ENCODE results near the gene FRMD8. TPM values are rescaled to one million over a fixed set of nuclear protein-coding genes. Genes with fewer than 3 reads are reported as not detected.

Gene FRMD8
- total RNA-seq, 3 donors from 2014 or later (not counting 1 experiment from before 2014, with no cell fraction given): 45.6 to 58.4 (median 57.7) TPM

- Mint-ChIP-seq H3K9me3 (no peaks in the 10 kb centered on the region), H3K36me3 (no peaks in the 10 kb centered on the region), H3K27me3 (ENCODE audit: low read depth in 2 of 2) (peaks cover 0 to 5% of the 10 kb centered on the region in 2 donors), H3K27ac (peak overlapping the region; percentile 98 to 100), H3K4me1 (peaks cover 75 to 84% of the 10 kb centered on the region in 2 donors), H3K4me3 (peak overlapping the region; percentile 88)
- no peaks in the 10 kb centered on the region for H3K27me3 ChIP-seq (ENCODE audit: control insufficient read depth, insufficient read depth, low read length)
- H3K27ac ChIP-seq (ENCODE audit: low read length): peak overlapping the region; percentile 100
- no peak for DNase-seq
- intact Hi-C loops (cut with micrococcal nuclease): loop anchor here (5.0 kb wide), 2 partner anchors 52 to 153 kb away; partner anchors contain the start of genes FAM89B and ZNRD2
- H3K36me3 ChIP-seq (ENCODE audit: control insufficient read depth, insufficient read depth, low read length): no peaks in the 10 kb centered on the region
- peaks cover 69% of the 10 kb centered on the region for H3K4me1 ChIP-seq (ENCODE audit: control insufficient read depth, insufficient read depth, low read length)
- no peaks in the 10 kb centered on the region for H3K9me3 ChIP-seq (ENCODE audit: control insufficient read depth, insufficient read depth, low read length)
- peak overlapping the region; percentile 39 for H3K4me3 ChIP-seq (ENCODE audit: low read length)
- 23% methylated on average over 7 of the region's 7 CpGs for WGBS (ENCODE audit: insufficient coverage)
- no peak for ATAC-seq
- no peak for TF ChIP-seq CTCF (IDR thresholded peaks at IDR 0.05)
These were observed 33.0 kb downstream of the FRMD8 start for GRCh38 chr11:65419460-65419771.

GRCh38 chr11:65419772-65420481 is 33.5 kb downstream of the FRMD8 start:
- peak overlapping the region; percentile 13 for H3K4me3 ChIP-seq (ENCODE audit: low read length)
- DNase-seq (peak in 1 of 2 donors; percentile 70), ATAC-seq (no peak)
- Mint-ChIP-seq H3K36me3 (no peaks in the 10 kb centered on the region), H3K4me3 (peak overlapping the region; percentile 88), H3K4me1 (peaks cover 80 to 90% of the 10 kb centered on the region in 2 donors), H3K27me3 (ENCODE audit: low read depth in 2 of 2) (peaks cover 0 to 5% of the 10 kb centered on the region in 2 donors), H3K9me3 (no peaks in the 10 kb centered on the region), H3K27ac (peak overlapping the region; percentile 98 to 100)
- 3% methylated on average over 6 of the region's 6 CpGs for WGBS (ENCODE audit: insufficient coverage)
- H3K4me1 ChIP-seq (ENCODE audit: control insufficient read depth, insufficient read depth, low read length): peaks cover 69% of the 10 kb centered on the region
- no peaks in the 10 kb centered on the region for H3K9me3 ChIP-seq (ENCODE audit: control insufficient read depth, insufficient read depth, low read length)
- H3K27me3 ChIP-seq (ENCODE audit: control insufficient read depth, insufficient read depth, low read length): no peaks in the 10 kb centered on the region
- no peaks in the 10 kb centered on the region for H3K36me3 ChIP-seq (ENCODE audit: control insufficient read depth, insufficient read depth, low read length)
- TF ChIP-seq CTCF (IDR thresholded peaks at IDR 0.05): no peak
- intact Hi-C loops (cut with micrococcal nuclease): loop anchor here (5.0 kb wide), 2 partner anchors 53 to 152 kb away; partner anchors contain the start of genes FAM89B and ZNRD2
- H3K27ac ChIP-seq (ENCODE audit: low read length): peak overlapping the region; percentile 100

GRCh38 chr11:65420506-65420905 is 34.1 kb downstream of the FRMD8 start:
- no peak for TF ChIP-seq CTCF (IDR thresholded peaks at IDR 0.05)
- DNase-seq (peak in 1 of 2 donors; percentile 32), ATAC-seq (no peak)
- Histone ChIP-seq H3K36me3 (ENCODE audit: control insufficient read depth, insufficient read depth, low read length) (no peaks in the 10 kb centered on the region), H3K9me3 (ENCODE audit: control insufficient read depth, insufficient read depth, low read length) (no peaks in the 10 kb centered on the region), H3K4me1 (ENCODE audit: control insufficient read depth, insufficient read depth, low read length) (peaks cover 68% of the 10 kb centered on the region), H3K27ac (ENCODE audit: low read length) (peak overlapping the region; percentile 100), H3K27me3 (ENCODE audit: control insufficient read depth, insufficient read depth, low read length) (no peaks in the 10 kb centered on the region), H3K4me3 (ENCODE audit: low read length) (peak overlapping the region; percentile 84)
- WGBS (ENCODE audit: insufficient coverage): no CpG with 5 or more reads among the region's 2 CpGs
- Mint-ChIP-seq H3K4me3 (peak overlapping the region; percentile 95), H3K4me1 (peaks cover 86 to 93% of the 10 kb centered on the region in 2 donors), H3K36me3 (no peaks in the 10 kb centered on the region), H3K27me3 (ENCODE audit: low read depth in 2 of 2) (peaks cover 0 to 5% of the 10 kb centered on the region in 2 donors), H3K9me3 (no peaks in the 10 kb centered on the region), H3K27ac (peak overlapping the region; percentile 98 to 100)
- intact Hi-C loops (cut with micrococcal nuclease): no loop called here

All from natural killer cell (primary cell).